ENCODE results near the gene BAIAP2.
A peak's percentile ranks its signal among the peaks of the same experiment; 100 is the strongest.

Gene BAIAP2

GRCh38 chr17:81123052-81124048 is 88.4 kb downstream of the BAIAP2 start:
- DNase-seq: peak in 8 of 42 donors; percentile 39 to 76 (median 56)
- intact Hi-C loops (cut with DNase I): no loop called here

GRCh38 chr17:81124377-81124776 is 89.4 kb downstream of the BAIAP2 start:
- intact Hi-C loops (cut with DNase I): no loop called here
- no peak for DNase-seq

GRCh38 chr17:81125573-81126081 is 90.7 kb downstream of the BAIAP2 start:
- peak in 9 of 42 donors; percentile 53 to 77 (median 68) for DNase-seq
- intact Hi-C loops (cut with DNase I): no loop called here

- peak in 41 of 42 donors; percentile 56 to 91 (median 76) for DNase-seq
- intact Hi-C loops (cut with DNase I): no loop called here
These were observed 91.6 kb downstream of the BAIAP2 start for GRCh38 chr17:81126281-81127132.

- DNase-seq: peak in 6 of 42 donors; percentile 15 to 58 (median 38)
- intact Hi-C loops (cut with DNase I): no loop called here
These were observed 92.1 kb downstream of the BAIAP2 start for GRCh38 chr17:81127133-81127455.

DNA sequence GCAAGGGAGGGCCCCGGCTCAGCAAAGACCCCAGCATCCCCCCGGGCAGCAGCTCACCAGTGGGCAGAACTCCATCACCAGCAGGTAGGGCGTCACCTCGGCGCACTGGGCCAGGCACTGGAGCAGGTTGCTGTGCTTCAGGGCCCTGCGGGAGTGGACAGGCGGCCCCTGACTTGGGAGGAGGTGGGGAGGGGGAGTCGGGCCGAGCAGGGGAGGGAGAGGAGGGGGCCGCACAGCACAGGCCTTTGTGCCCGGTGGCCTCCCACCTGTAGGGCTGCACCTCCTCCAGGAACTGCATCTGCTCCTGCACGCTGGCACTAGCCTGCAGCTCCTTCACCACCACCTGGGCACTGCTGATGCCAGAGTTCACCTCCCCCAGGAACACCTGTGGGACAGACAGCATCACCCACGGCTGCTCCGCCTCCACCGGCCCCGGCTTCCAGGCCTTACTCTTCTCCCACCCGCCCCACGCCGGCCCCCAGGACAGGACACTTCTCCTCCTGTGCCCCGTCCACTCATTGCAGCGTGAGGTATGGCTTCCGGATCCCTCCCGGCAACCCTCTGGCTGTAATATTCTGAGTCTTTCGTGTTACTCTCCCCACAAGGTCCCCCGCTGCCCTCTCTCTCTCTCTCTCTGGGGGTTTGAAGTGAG is 92.7 kb downstream of the BAIAP2 start:
- intact Hi-C loops (cut with DNase I): no loop called here

GRCh38 chr17:81128338-81128737 is 93.4 kb downstream of the BAIAP2 start:
- intact Hi-C loops (cut with DNase I): no loop called here
- peak in 3 of 42 donors; percentile 22 to 54 (median 29) for DNase-seq

More for the DNA sequence above, 92.7 kb downstream of the BAIAP2 start:
- DNase-seq: peak in 5 of 42 donors; percentile 14 to 51 (median 31)

DNA sequence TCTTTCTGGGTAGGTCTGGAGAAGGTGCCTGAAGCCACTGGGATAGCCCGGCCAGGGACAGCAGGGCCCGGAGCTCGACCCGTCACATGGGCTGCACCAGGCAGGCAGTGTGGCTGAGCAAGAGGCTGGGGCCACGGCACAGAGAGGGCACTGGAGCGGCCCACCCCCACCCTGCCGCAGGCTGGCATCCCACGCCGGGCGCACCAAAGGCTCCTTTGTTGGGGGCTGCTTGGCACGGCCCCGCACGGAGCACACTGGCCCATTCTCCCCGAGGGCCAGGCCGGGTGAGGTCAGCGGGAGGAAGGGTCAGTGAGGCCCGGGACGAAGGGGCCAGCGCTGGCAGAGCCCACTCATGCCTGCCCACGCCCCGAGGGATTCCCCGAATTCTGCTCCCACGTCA is 93.8 kb downstream of the BAIAP2 start:
- peak; percentile 88 to 98 (median 95) for DNase-seq
- intact Hi-C loops (cut with DNase I): no loop called here

DNA sequence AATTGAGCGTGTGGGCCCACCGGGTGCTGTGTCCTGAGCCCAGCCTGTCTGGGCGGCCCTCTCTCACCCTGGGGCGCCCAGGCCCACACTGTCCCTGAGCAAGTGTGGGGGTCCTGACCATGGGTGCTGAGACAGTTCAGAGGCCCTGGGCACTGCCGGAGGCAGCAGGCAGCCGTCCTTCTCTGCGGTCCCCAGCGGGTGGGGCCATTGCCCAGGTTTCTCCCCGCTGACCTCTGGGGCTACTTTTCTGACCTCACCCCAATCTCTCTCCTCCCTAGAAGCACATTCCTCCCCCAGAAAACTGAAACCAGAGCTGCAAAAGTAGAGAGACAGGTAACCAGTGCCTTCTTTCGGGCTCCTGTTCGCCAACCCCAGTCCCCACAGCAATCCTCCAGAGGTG is 94.3 kb downstream of the BAIAP2 start:
- intact Hi-C loops (cut with DNase I): no loop called here

GRCh38 chr17:81129711-81130367 is 94.9 kb downstream of the BAIAP2 start:
- intact Hi-C loops (cut with DNase I): no loop called here
- DNase-seq: peak in 6 of 42 donors; percentile 17 to 54 (median 33)

More for the DNA sequence above, 94.3 kb downstream of the BAIAP2 start:
- DNase-seq: peak in 16 of 42 donors; percentile 43 to 81 (median 66)

- intact Hi-C loops (cut with DNase I): no loop called here
- DNase-seq: peak; percentile 74 to 94 (median 88)
These were observed 95.7 kb downstream of the BAIAP2 start for GRCh38 chr17:81130385-81131361.

DNA sequence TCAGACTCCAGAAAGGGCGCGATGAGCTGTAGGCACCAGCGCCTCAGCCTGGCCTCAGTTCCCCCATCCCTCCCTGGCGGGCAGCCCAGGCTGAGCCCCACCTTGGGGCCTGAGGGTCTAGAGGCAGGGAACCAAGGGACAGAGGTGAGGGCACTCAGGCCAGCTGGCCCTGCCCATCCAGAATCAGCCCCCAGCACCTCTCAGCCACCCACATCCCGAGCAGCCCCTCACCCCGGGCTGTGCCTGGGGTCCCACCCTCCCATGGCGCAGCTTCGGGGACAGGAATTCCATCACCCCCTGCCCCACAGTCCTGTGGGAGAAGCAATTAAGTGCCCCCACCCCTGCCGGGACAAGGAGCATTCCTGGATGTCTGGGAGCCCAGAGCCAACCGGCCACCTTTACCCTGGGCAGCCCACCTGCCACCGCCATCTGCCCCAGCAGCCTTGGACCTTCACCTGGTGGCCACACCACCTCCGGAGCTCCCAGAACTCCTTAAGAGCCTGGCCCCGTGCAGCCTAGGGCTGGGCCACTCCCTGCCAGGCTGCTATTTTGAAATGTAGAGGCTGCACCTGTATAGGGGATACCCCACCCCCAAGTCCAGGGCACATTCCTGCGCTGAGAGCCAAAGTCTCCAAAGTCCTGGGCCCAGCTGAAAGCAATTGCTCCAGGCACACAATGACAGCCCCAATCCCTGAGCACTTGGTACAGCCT is 96.7 kb downstream of the BAIAP2 start:
- intact Hi-C loops (cut with DNase I): no loop called here
- peak in 1 of 42 donors; percentile 31 for DNase-seq

GRCh38 chr17:81132197-81132540 is 97.2 kb downstream of the BAIAP2 start:
- intact Hi-C loops (cut with DNase I): no loop called here
- peak in 1 of 42 donors; percentile 32 for DNase-seq

DNA sequence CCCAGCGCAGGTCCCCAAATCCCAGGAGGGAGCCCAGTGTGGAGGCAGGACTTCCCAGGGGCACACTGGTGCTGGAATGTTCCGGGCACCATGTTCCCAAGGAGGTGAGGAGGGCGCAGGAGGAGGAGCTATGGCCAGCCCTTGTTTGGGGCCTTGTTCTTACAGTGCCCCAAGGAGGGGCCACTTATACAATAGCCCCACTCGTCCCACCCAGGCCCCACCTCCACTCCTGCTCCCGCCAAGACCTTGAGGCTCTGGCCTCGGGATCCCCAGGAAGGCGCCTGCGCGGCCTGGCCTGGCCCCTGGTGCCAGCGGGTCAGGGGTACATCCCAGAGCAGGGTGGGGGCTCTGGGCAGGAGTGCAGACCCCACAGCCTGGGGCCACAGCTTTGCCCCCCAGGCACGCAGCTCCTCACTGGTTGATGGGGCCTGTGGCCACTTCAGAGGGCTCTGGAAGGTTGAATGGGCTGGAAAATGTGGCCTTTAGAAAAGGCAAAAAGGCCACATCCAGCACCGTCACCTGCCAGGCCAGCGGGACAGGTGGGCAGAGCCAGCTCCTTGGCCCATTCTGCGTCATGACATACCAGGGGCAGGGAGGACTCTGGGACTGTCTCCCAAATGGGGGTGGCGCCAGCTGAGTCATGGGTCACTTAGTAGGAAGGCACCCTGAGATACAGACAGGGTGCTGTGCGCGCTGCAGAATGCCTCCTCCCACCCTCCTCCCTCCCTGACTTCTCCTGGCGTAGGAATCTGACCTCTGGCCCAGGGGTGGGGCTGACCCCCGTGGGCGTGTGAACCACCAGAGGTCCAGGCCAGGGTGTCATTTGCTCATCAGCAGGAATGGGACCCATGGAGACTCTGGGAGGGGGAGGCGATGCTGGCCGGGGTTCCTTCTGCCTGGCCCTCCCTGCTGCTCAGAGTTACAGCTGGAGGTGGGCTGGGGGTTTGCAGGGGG is 98.1 kb downstream of the BAIAP2 start:
- DNase-seq: peak in 12 of 42 donors; percentile 13 to 67 (median 46)
- intact Hi-C loops (cut with DNase I): no loop called here

GRCh38 chr17:81134064-81134781 is 99.3 kb downstream of the BAIAP2 start:
- DNase-seq: no peak
- intact Hi-C loops (cut with DNase I): no loop called here
